IMR-90 (cell line): Measurements from ENCODE around the gene IL17REL. TPM values are rescaled to one million over a fixed set of nuclear protein-coding genes. Genes with fewer than 3 reads are reported as not detected.

Experiments used
- ATAC-seq: fragments of 200-7000 bp; cut with Tn5 transposase; 2 replicates; pipeline ENCODE4 v1.9.1; 2020; ENCODE audit warnings: low read depth, mild to moderate bottlenecking, moderate library complexity
- BruUV-seq: library from RNA; stranded (reverse); fragments of 400-500 nt; replicated peaks from 2 replicates; lab custom pipeline; 2021; lab: Mats Ljungman, UMichigan
- CTCF ChIA-PET: fragments of 300-600 bp; formaldehyde crosslinking; extraction: SDS; loops from one replicate; lab custom pipeline; 2021; ENCODE audit warnings: antibody characterized with exemption; lab: Yijun Ruan, JAX
- POLR2A ChIA-PET: fragments of 300-600 bp; sonication (Branson Sonifier 250); formaldehyde crosslinking; loops from one replicate; lab custom pipeline; 2022; ENCODE audit warnings: antibody characterized with exemption; ENCODE audit not compliant: unreplicated experiment; lab: Charles Lee
- DNase-seq: peaks from one replicate; pipeline ENCODE4 v3.0.0; 2013
- H2AFZ ChIP-seq: replicated peaks from 2 replicates; pipeline ENCODE3; 2013; ENCODE audit warnings: low read length, mild to moderate bottlenecking; ENCODE audit not compliant: poor library complexity
- H2AK5ac ChIP-seq: 2 replicates; pipeline ENCODE4 v1.6.1; 2013; ENCODE audit warnings: low read depth, low read length, inconsistent platforms
- H2AK9ac ChIP-seq: replicated peaks from 2 replicates; pipeline ENCODE3; 2013; ENCODE audit warnings: mild to moderate bottlenecking, low read depth, low read length, moderate library complexity; ENCODE audit not compliant: poor library complexity
- H2BK120ac ChIP-seq: 2 replicates; pipeline ENCODE4 v1.6.1; 2013; ENCODE audit warnings: low read depth, low read length, inconsistent platforms
- H2BK15ac ChIP-seq: 3 replicates; pipeline ENCODE4 v1.6.1; 2013; ENCODE audit warnings: low read depth, low read length, inconsistent platforms
- H2BK20ac ChIP-seq: 2 replicates; pipeline ENCODE4 v1.6.1; 2013; ENCODE audit warnings: low read depth, mild to moderate bottlenecking, inconsistent platforms, low read length, moderate library complexity
- H2BK5ac ChIP-seq: 2 replicates; pipeline ENCODE4 v1.6.1; 2013; ENCODE audit warnings: mild to moderate bottlenecking, low read depth, low read length, inconsistent platforms; ENCODE audit not compliant: poor library complexity, severe bottlenecking
- H3K14ac ChIP-seq: replicated peaks from 2 replicates; pipeline ENCODE4 v1.6.1; 2013; ENCODE audit warnings: low read depth, low read length, inconsistent platforms
- H3K18ac ChIP-seq: 2 replicates; pipeline ENCODE4 v1.6.1; 2013; ENCODE audit warnings: low read depth, low read length, control low read depth
- H3K23ac ChIP-seq: 2 replicates; pipeline ENCODE4 v1.6.1; 2013; ENCODE audit warnings: low read depth, low read length, inconsistent platforms
- H3K27ac ChIP-seq: 2 replicates; pipeline ENCODE4 v1.5.1; 2013; ENCODE audit warnings: mild to moderate bottlenecking, control low read depth, low read length; ENCODE audit not compliant: insufficient read depth
- H3K27me3 ChIP-seq: 2 replicates; pipeline ENCODE4 v1.6.1; 2013; ENCODE audit warnings: low read length; ENCODE audit not compliant: control insufficient read depth, insufficient read depth
- H3K36me3 ChIP-seq: 2 replicates; pipeline ENCODE4 v1.6.1; 2013; ENCODE audit warnings: low read length, mixed read lengths; ENCODE audit not compliant: control insufficient read depth, insufficient read depth
- H3K4ac ChIP-seq: 2 replicates; pipeline ENCODE4 v1.6.1; 2013; ENCODE audit warnings: low read depth, low read length, inconsistent platforms
- H3K4me1 ChIP-seq: 2 replicates; pipeline ENCODE4 v1.6.1; 2013; ENCODE audit warnings: low read length, mixed read lengths; ENCODE audit not compliant: control insufficient read depth, insufficient read depth
- H3K4me2 ChIP-seq: 2 replicates; pipeline ENCODE4 v1.6.1; 2013; ENCODE audit warnings: low read depth, mild to moderate bottlenecking, control low read depth, low read length, moderate library complexity
- H3K4me3 ChIP-seq: 2 replicates; pipeline ENCODE4 v1.5.1; 2013; ENCODE audit warnings: low read depth, mild to moderate bottlenecking, control low read depth, low read length, moderate library complexity; ENCODE audit not compliant: insufficient read depth
- H3K56ac ChIP-seq: 2 replicates; pipeline ENCODE4 v1.6.1; 2013; ENCODE audit warnings: low read length, inconsistent platforms; ENCODE audit not compliant: insufficient read depth; ENCODE audit errors: extremely low read depth
- H3K79me1 ChIP-seq, 2 experiments: 2 replicates each; pipeline ENCODE4 v1.6.1; 2013; ENCODE audit warnings: low read length in 2 of 2, inconsistent platforms in 1 of 2, low read depth in 1 of 2
- H3K9ac ChIP-seq: 2 replicates; pipeline ENCODE4 v1.6.1; 2013; ENCODE audit warnings: low read depth, low read length, control low read depth
- H3K9me1 ChIP-seq: 2 replicates; pipeline ENCODE4 v1.6.1; 2013; ENCODE audit warnings: low read length, inconsistent platforms; ENCODE audit not compliant: insufficient read depth
- H3K9me3 ChIP-seq: 2 replicates; pipeline ENCODE4 v1.6.1; 2013; ENCODE audit warnings: low read length; ENCODE audit not compliant: control insufficient read depth, insufficient read depth
- H4K20me1 ChIP-seq: 2 replicates; pipeline ENCODE4 v1.6.1; 2013; ENCODE audit warnings: low read length, inconsistent platforms; ENCODE audit not compliant: insufficient read depth
- H4K5ac ChIP-seq: 2 replicates; pipeline ENCODE4 v1.6.1; 2013; ENCODE audit warnings: mild to moderate bottlenecking, low read depth, low read length, control low read depth
- H4K8ac ChIP-seq, 2 experiments: 2 replicates each; pipeline ENCODE4 v1.6.1; 2013; ENCODE audit warnings: low read depth in 2 of 2, low read length in 2 of 2, control low read depth in 1 of 2, inconsistent platforms in 1 of 2
- H4K91ac ChIP-seq: 2 replicates; pipeline ENCODE4 v1.6.1; 2013; ENCODE audit warnings: low read depth, low read length, inconsistent platforms; ENCODE audit not compliant: insufficient read depth
- BHLHE40 ChIP-seq: fragments of 150-350 bp; IDR thresholded peaks from 2 replicates; pipeline ENCODE4 v1.6.1; 2016; ENCODE audit warnings: mild to moderate bottlenecking, low read depth, low read length
- CEBPB ChIP-seq: IDR thresholded peaks from 2 replicates; pipeline ENCODE4 v1.6.1; 2012; ENCODE audit warnings: low read depth, low read length, improper control_type of control experiment
- CHD1 ChIP-seq: IDR thresholded peaks from 2 replicates; pipeline ENCODE4 v1.6.1; 2012; ENCODE audit warnings: low read depth, low read length, improper control_type of control experiment
- CTCF ChIP-seq: conservative IDR thresholded peaks from 2 replicates; pipeline ENCODE4 v1.5.1; 2012; ENCODE audit warnings: mild to moderate bottlenecking, low read depth, low read length, improper control_type of control experiment
- ELK1 ChIP-seq: fragments of 150-350 bp; IDR thresholded peaks from 2 replicates; pipeline ENCODE4 v1.6.1; 2016; ENCODE audit warnings: low read depth, mild to moderate bottlenecking, low read length, moderate library complexity, borderline replicate concordance
- FOS ChIP-seq: fragments of 150-350 bp; IDR thresholded peaks from 2 replicates; pipeline ENCODE4 v1.6.1; 2016; ENCODE audit warnings: low read depth, low read length
- MAFK ChIP-seq: IDR thresholded peaks from 2 replicates; pipeline ENCODE4 v1.6.1; 2012; ENCODE audit warnings: low read depth, low read length, improper control_type of control experiment
- MAZ ChIP-seq: IDR thresholded peaks from 2 replicates; pipeline ENCODE4 v1.6.1; 2012; ENCODE audit warnings: low read depth, mild to moderate bottlenecking, low read length, improper control_type of control experiment, moderate library complexity, borderline replicate concordance
- NFE2L2 ChIP-seq: fragments of 150-350 bp; IDR thresholded peaks from 2 replicates; pipeline ENCODE4 v1.6.1; 2016; ENCODE audit warnings: low read depth, mild to moderate bottlenecking, low read length
- POLR2A ChIP-seq: IDR thresholded peaks from 2 replicates; pipeline ENCODE4 v1.6.1; 2012; ENCODE audit warnings: mild to moderate bottlenecking, low read depth, low read length
- RAD21 ChIP-seq: IDR thresholded peaks from 2 replicates; pipeline ENCODE4 v1.6.1; 2012; ENCODE audit warnings: low read length, improper control_type of control experiment
- RCOR1 ChIP-seq: IDR thresholded peaks from 2 replicates; pipeline ENCODE4 v1.6.1; 2012; ENCODE audit warnings: mild to moderate bottlenecking, low read length, improper control_type of control experiment; ENCODE audit not compliant: insufficient replicate concordance
- RFX5 ChIP-seq: IDR thresholded peaks from 2 replicates; pipeline ENCODE4 v1.8.0; 2012; ENCODE audit warnings: low read depth, mild to moderate bottlenecking, low read length, moderate library complexity
- SMC3 ChIP-seq: fragments of 150-350 bp; IDR thresholded peaks from 2 replicates; pipeline ENCODE4 v1.6.1; 2016; ENCODE audit warnings: low read depth, mild to moderate bottlenecking, antibody characterized with exemption, low read length, moderate library complexity
- USF2 ChIP-seq: fragments of 150-350 bp; IDR thresholded peaks from 2 replicates; pipeline ENCODE4 v1.6.1; 2017; ENCODE audit warnings: mild to moderate bottlenecking, antibody characterized with exemption, low read length, low read depth
- WGBS, 2 experiments: methylation state at CpG; one replicate each; pipeline versions ENCODE4 v1.1.5 to v1.1.7; 2013; ENCODE audit warnings: missing lambda C conversion rate in 2 of 2; ENCODE audit not compliant: insufficient read length in 1 of 2; ENCODE audit errors: extremely low coverage in 2 of 2; 5-methylcytosine and 5-hydroxymethylcytosine counted together
- dilution Hi-C: fragments of 300-500 bp; cut with HindIII; formaldehyde crosslinking; loops from one replicate; pipeline ENCODE4 v1.14.3; 2018; ENCODE audit warnings: low sequenced_read_pairs; ENCODE audit not compliant: unreplicated experiment
- in situ Hi-C: fragments of 300-500 bp; cut with MboI; formaldehyde crosslinking; loops from 3 replicates; pipeline ENCODE4 v1.14.3; 2019; ENCODE audit warnings: low sequenced_read_pairs, inconsistent platforms, mixed read lengths
- intact Hi-C: fragments of 100-400 bp; cut with micrococcal nuclease; formaldehyde crosslinking; loops from 2 replicates; pipeline ENCODE4 v1.10.0; 2022
- polyA plus RNA-seq, 3 experiments: library from polyadenylated mRNA; depleted of rRNA; stranded (reverse); fragments of >200 nt; gene quantifications; 2 replicates each; pipeline ENCODE4 v1.2.3, GENCODE V29; 2012; ENCODE audit warnings: low replicate concordance in 1 of 3
- total RNA-seq: library from RNA; depleted of rRNA; stranded (reverse); fragments of >200 nt; gene quantifications from 2 replicates; pipeline ENCODE4 v1.2.3, GENCODE V29; 2012

IL17REL gene
- total and polyA plus RNA-seq, 2 of the 4 experiments (the other 2 are of a cell fraction): not detected

- Histone ChIP-seq H3K4me1 (peaks cover 2% of the 10 kb centered on the region; the same call in 1 of the 2 replicates), H2AK5ac (no peak overlapping the region), H4K20me1 (no peaks in the 10 kb centered on the region), H3K4ac (no peak overlapping the region), H2BK20ac (no peak overlapping the region), H4K5ac (no peak overlapping the region), H3K9me3 (no peaks in the 10 kb centered on the region), H4K8ac (no peak overlapping the region), H2BK15ac (no peak overlapping the region), H3K36me3 (no peaks in the 10 kb centered on the region), H3K9me1 (peaks cover 4% of the 10 kb centered on the region; the same call in 1 of the 2 replicates), H3K23ac (no peak overlapping the region), H3K4me3 (no peak overlapping the region), H3K27ac (no peak overlapping the region), H3K9ac (no peak overlapping the region), H3K4me2 (no peak overlapping the region), H3K27me3 (peaks cover 14% of the 10 kb centered on the region), H2AFZ (no peak overlapping the region), H3K18ac (no peak overlapping the region), H2BK120ac (no peak overlapping the region), H3K56ac (no peak overlapping the region), H2AK9ac (no peak overlapping the region), H4K91ac (no peak overlapping the region), H3K14ac (no peak overlapping the region), H2BK5ac (no peak overlapping the region), H3K79me1 (no peaks in the 10 kb centered on the region)
- dilution Hi-C loops (no loop called here), in situ Hi-C loops (no loop called here), intact Hi-C loops (no loop called here)
- WGBS, 2 experiments: 85% methylated on average over 16 of the region's 21 CpGs; no CpG with 5 or more reads in 1 of the 2 experiments
- CTCF ChIA-PET: no interaction called here
- no peak for ATAC-seq
- POLR2A ChIA-PET: no interaction called here
- no peak for DNase-seq
- BruUV-seq: no TSS peak
- TF ChIP-seq BHLHE40 (no peak), RAD21 (no peak), SMC3 (no peak), CTCF (no peak), USF2 (no peak), POLR2A (no peak), CHD1 (no peak), ELK1 (no peak), NFE2L2 (no peak), MAFK (no peak), RFX5 (no peak), MAZ (no peak), RCOR1 (no peak), CEBPB (no peak), FOS (no peak)
Observed at GRCh38 chr22:49997932-49998717, 14.4 kb downstream of the IL17REL start.
